OCI-LY7 (cell line): ENCODE data around the gene S100A9. TPM values are rescaled to one million over a fixed set of nuclear protein-coding genes. Genes with fewer than 3 reads are reported as not detected.

ENCODE experiments used
- BruUV-seq: library from RNA; stranded (reverse); fragments of 400-500 nt; replicated peaks from 2 replicates; lab custom pipeline; 2021; lab: Mats Ljungman, UMichigan
- CTCF ChIA-PET: fragments of 300-600 bp; sonication (Branson Sonifier 250); formaldehyde crosslinking; loops from one replicate; lab custom pipeline; 2022; ENCODE audit warnings: antibody characterized with exemption; ENCODE audit not compliant: unreplicated experiment; lab: Charles Lee
- POLR2A ChIA-PET: fragments of 300-600 bp; sonication (Branson Sonifier 250); formaldehyde crosslinking; loops from one replicate; lab custom pipeline; 2022; ENCODE audit warnings: antibody characterized with exemption; lab: Charles Lee
- DNase-seq: peaks from one replicate; pipeline ENCODE4 v3.0.0-alpha.2; 2015; ENCODE audit warnings: low spot score
- H2AFZ ChIP-seq: fragments of 200-600 bp; sonication (generic), shearing (Covaris generic); 2 replicates; pipeline ENCODE4 v1.6.1; 2014; ENCODE audit warnings: mild to moderate bottlenecking, antibody characterized with exemption, low read length, moderate library complexity
- H3K27ac ChIP-seq: fragments of 200-600 bp; sonication (generic); 2 replicates; pipeline ENCODE4 v1.5.1; 2014; ENCODE audit warnings: mixed run types, low read depth, mild to moderate bottlenecking, moderate library complexity, low read length, inconsistent platforms; ENCODE audit not compliant: poor library complexity, severe bottlenecking
- H3K36me3 ChIP-seq: fragments of 200-600 bp; sonication (generic); 2 replicates; pipeline ENCODE4 v1.6.1; 2014; ENCODE audit warnings: mild to moderate bottlenecking, antibody characterized with exemption, low read length, moderate library complexity, mixed read lengths; ENCODE audit not compliant: insufficient read depth
- H3K4me1 ChIP-seq: fragments of 200-600 bp; sonication (generic); 2 replicates; pipeline ENCODE4 v1.5.1; 2014; ENCODE audit warnings: mild to moderate bottlenecking, low read length; ENCODE audit not compliant: insufficient read depth, poor library complexity, severe bottlenecking
- H3K4me2 ChIP-seq: fragments of 200-600 bp; sonication (generic); 2 replicates; pipeline ENCODE4 v1.6.1; 2014; ENCODE audit warnings: mild to moderate bottlenecking, low read length
- H3K4me3 ChIP-seq: fragments of 200-600 bp; sonication (generic); 2 replicates; pipeline ENCODE4 v1.5.1; 2014; ENCODE audit warnings: mild to moderate bottlenecking, low read depth, low read length; ENCODE audit not compliant: poor library complexity, severe bottlenecking
- H3K79me2 ChIP-seq: fragments of 200-600 bp; sonication (generic); 2 replicates; pipeline ENCODE4 v1.6.1; 2016; ENCODE audit warnings: low read depth, mild to moderate bottlenecking, low read length, moderate library complexity, mixed read lengths; ENCODE audit not compliant: insufficient read depth
- H3K9me2 ChIP-seq: fragments of 200-600 bp; sonication (generic); 2 replicates; pipeline ENCODE4 v1.6.1; 2016; ENCODE audit warnings: mild to moderate bottlenecking, low read length, mixed read lengths; ENCODE audit not compliant: insufficient read depth
- H3K9me3 ChIP-seq: fragments of 200-600 bp; sonication (generic); 2 replicates; pipeline ENCODE4 v1.6.1; 2014; ENCODE audit warnings: mild to moderate bottlenecking, mixed run types, low read length, mixed read lengths
- H4K20me1 ChIP-seq: fragments of 200-600 bp; sonication (generic); 2 replicates; pipeline ENCODE4 v1.6.1; 2014; ENCODE audit warnings: mild to moderate bottlenecking, antibody characterized with exemption, low read length, moderate library complexity, mixed read lengths; ENCODE audit not compliant: insufficient read depth
- EZH2phosphoT487 ChIP-seq: fragments of 200-600 bp; sonication (generic); IDR thresholded peaks from 2 replicates; pipeline ENCODE4 v1.6.1; 2018; ENCODE audit warnings: low read depth, borderline replicate concordance, mild to moderate bottlenecking, mixed run types, antibody characterized with exemption, low read length, moderate library complexity, mixed read lengths
- intact Hi-C: fragments of 100-400 bp; cut with micrococcal nuclease; formaldehyde crosslinking; loops from one replicate; pipeline ENCODE4 v1.10.0; 2022; ENCODE audit not compliant: unreplicated experiment
- total RNA-seq, 2 experiments: library from RNA; depleted of rRNA in 1 of 2; stranded (reverse); fragments of >200 nt in 1 of 2; shearing (Covaris generic) in 1 of 2; gene quantifications; 2 replicates each; pipeline ENCODE4 v1.2.3, GENCODE V29; 2014 to 2022
- TF ChIP-seq, protein P1 (sequence below): fragments of 200-600 bp; sonication (generic); conservative IDR thresholded peaks from 2 replicates; pipeline ENCODE4 v1.5.1; 2014; ENCODE audit warnings: mild to moderate bottlenecking, antibody characterized with exemption, low read length, moderate library complexity, mixed read lengths

Gene S100A9
- total RNA-seq, 2 experiments from 2014 or later, result not detected

GRCh38 chr1:153387001-153387400, 29.3 kb downstream of the S100A9 start:
- H3K9me2 ChIP-seq, result no peaks in the 10 kb centered on the region
- no peaks in the 10 kb centered on the region for H3K79me2 ChIP-seq
- ChIA-PET CTCF (no interaction called here), POLR2A (no interaction called here)
- no peak overlapping the region for H2AFZ ChIP-seq
- H3K9me3 ChIP-seq, result no peaks in the 10 kb centered on the region
- H3K4me2 ChIP-seq, result no peak overlapping the region
- no peaks in the 10 kb centered on the region for H4K20me1 ChIP-seq
- H3K4me3 ChIP-seq, result no peak overlapping the region
- H3K36me3 ChIP-seq, result no peaks in the 10 kb centered on the region
- no peaks in the 10 kb centered on the region for H3K4me1 ChIP-seq
- no TSS peak for BruUV-seq
- H3K27ac ChIP-seq, result no peak overlapping the region
- DNase-seq, result no peak
- intact Hi-C loops, result no loop called here
- TF ChIP-seq, protein P1, sequence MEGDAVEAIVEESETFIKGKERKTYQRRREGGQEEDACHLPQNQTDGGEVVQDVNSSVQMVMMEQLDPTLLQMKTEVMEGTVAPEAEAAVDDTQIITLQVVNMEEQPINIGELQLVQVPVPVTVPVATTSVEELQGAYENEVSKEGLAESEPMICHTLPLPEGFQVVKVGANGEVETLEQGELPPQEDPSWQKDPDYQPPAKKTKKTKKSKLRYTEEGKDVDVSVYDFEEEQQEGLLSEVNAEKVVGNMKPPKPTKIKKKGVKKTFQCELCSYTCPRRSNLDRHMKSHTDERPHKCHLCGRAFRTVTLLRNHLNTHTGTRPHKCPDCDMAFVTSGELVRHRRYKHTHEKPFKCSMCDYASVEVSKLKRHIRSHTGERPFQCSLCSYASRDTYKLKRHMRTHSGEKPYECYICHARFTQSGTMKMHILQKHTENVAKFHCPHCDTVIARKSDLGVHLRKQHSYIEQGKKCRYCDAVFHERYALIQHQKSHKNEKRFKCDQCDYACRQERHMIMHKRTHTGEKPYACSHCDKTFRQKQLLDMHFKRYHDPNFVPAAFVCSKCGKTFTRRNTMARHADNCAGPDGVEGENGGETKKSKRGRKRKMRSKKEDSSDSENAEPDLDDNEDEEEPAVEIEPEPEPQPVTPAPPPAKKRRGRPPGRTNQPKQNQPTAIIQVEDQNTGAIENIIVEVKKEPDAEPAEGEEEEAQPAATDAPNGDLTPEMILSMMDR, result no peak
- TF ChIP-seq EZH2phosphoT487, result no peak

- no peak overlapping the region for H3K27ac ChIP-seq
- H3K79me2 ChIP-seq, result no peaks in the 10 kb centered on the region
- H3K9me3 ChIP-seq, result no peaks in the 10 kb centered on the region
- no peaks in the 10 kb centered on the region for H3K36me3 ChIP-seq
- H3K4me3 ChIP-seq, result no peak overlapping the region
- H4K20me1 ChIP-seq, result no peaks in the 10 kb centered on the region
- no peaks in the 10 kb centered on the region for H3K4me1 ChIP-seq
- H2AFZ ChIP-seq, result no peak overlapping the region
- ChIA-PET POLR2A (no interaction called here), CTCF (no interaction called here)
- intact Hi-C loops, result no loop called here
- no peak overlapping the region for H3K4me2 ChIP-seq
- no peaks in the 10 kb centered on the region for H3K9me2 ChIP-seq
- no peak for DNase-seq
- no TSS peak for BruUV-seq
- TF ChIP-seq, protein P1, result no peak
- no peak for TF ChIP-seq EZH2phosphoT487
Measured at GRCh38 chr1:153387785-153388184, 30.1 kb downstream of the S100A9 start.

DNA sequence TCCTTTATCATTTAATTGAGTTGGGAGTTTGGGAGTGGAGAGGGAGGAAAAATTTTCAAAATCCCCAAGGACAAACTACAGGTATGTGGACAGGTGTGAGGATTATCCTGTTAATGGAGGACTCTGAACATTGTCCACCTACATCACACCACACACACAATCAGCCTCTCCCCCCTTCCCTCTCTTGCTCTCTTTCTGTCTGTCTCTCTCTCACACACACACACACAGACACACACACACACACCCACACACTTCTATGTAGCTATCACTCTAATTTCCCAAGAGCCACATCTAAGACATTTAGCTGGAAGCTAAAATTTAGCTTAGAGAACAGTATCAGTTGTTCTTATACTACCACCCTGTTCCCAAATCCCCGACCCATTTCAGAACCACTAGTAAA, 31.7 kb downstream of the S100A9 start:
- Histone ChIP-seq H3K9me3 (no peaks in the 10 kb centered on the region), H3K4me2 (no peak overlapping the region), H4K20me1 (no peaks in the 10 kb centered on the region), H3K27ac (no peak overlapping the region), H3K36me3 (no peaks in the 10 kb centered on the region), H3K4me3 (no peak overlapping the region), H2AFZ (no peak overlapping the region), H3K79me2 (no peaks in the 10 kb centered on the region), H3K9me2 (no peaks in the 10 kb centered on the region), H3K4me1 (no peaks in the 10 kb centered on the region)
- intact Hi-C loops, result no loop called here
- TF ChIP-seq EZH2phosphoT487, result no peak
- TF ChIP-seq, protein P1, result no peak
- no TSS peak for BruUV-seq
- ChIA-PET POLR2A (no interaction called here), CTCF (no interaction called here)
- no peak for DNase-seq
